Activated CD4-positive, alpha-beta T cell treated with anti-CD3 and anti-CD28 coated beads for 24 hours (primary cell): Measurements from ENCODE around the gene SZT2.
"Not testable (repeated sequence)": the region's sequence is repeated elsewhere in the genome, so short reads cannot be mapped to it uniquely, and the experiment has no call there.

Experiments
- DNase-seq, 2 donors: peaks; one replicate each; pipeline ENCODE4 v3.0.0-alpha.2; 2020; ENCODE audit warnings: low read depth in 2 of 2

The SZT2 gene

GRCh38 chr1:43388613-43389012 lies 1.1 kb upstream of the SZT2 start:
- DNase-seq, result no peak

GRCh38 chr1:43392702-43393101 lies 3.0 kb downstream of the SZT2 start:
- no peak for DNase-seq

- DNase-seq, result no peak
Measured at GRCh38 chr1:43395523-43395922, 5.8 kb downstream of the SZT2 start.

GRCh38 chr1:43396059-43396458 lies 6.4 kb downstream of the SZT2 start:
- no peak for DNase-seq

GRCh38 chr1:43398227-43398626 lies 8.5 kb downstream of the SZT2 start:
- no peak for DNase-seq

GRCh38 chr1:43400441-43400840 lies 10.7 kb downstream of the SZT2 start:
- not testable (repeated sequence) for DNase-seq

GRCh38 chr1:43402089-43402865 lies 12.6 kb downstream of the SZT2 start:
- no peak for DNase-seq

GRCh38 chr1:43404353-43404752 lies 14.7 kb downstream of the SZT2 start:
- no peak for DNase-seq

- no peak for DNase-seq
Measured at GRCh38 chr1:43405219-43405875, 15.6 kb downstream of the SZT2 start.

GRCh38 chr1:43405876-43406234 lies 16.2 kb downstream of the SZT2 start:
- no peak for DNase-seq

GRCh38 chr1:43410571-43410970 lies 20.9 kb downstream of the SZT2 start:
- DNase-seq, result no peak

GRCh38 chr1:43413426-43413825 lies 23.7 kb downstream of the SZT2 start:
- not testable (repeated sequence) for DNase-seq

- peak; percentile 28 to 53 for DNase-seq
Measured at GRCh38 chr1:43414634-43415223, 25.0 kb downstream of the SZT2 start.

GRCh38 chr1:43415901-43416300 lies 26.2 kb downstream of the SZT2 start:
- DNase-seq, result no peak

- DNase-seq, result no peak
Measured at GRCh38 chr1:43418858-43419257, 29.2 kb downstream of the SZT2 start.

GRCh38 chr1:43419627-43420425 lies 30.1 kb downstream of the SZT2 start:
- no peak for DNase-seq

GRCh38 chr1:43420874-43421273 lies 31.2 kb downstream of the SZT2 start:
- DNase-seq, result no peak

- DNase-seq, result no peak
Measured at GRCh38 chr1:43421396-43421795, 31.7 kb downstream of the SZT2 start.

GRCh38 chr1:43421976-43422750 lies 32.5 kb downstream of the SZT2 start:
- DNase-seq, result no peak

- no peak for DNase-seq
Measured at GRCh38 chr1:43422995-43423671, 33.4 kb downstream of the SZT2 start.
